H1 (cell line): ENCODE results near the gene PRELID1.

Experiments
- EZH2 ChIP-seq: fragments of 200-600 bp; sonication (generic); IDR thresholded peaks from 2 replicates; pipeline ENCODE4 v1.7.1; 2012; ENCODE audit warnings: low read depth, mild to moderate bottlenecking, moderate library complexity, low read length, inconsistent platforms; ENCODE audit not compliant: severe bottlenecking
- FOSL1 ChIP-seq: IDR thresholded peaks from 2 replicates; pipeline ENCODE4 v1.6.1; 2011; ENCODE audit warnings: mild to moderate bottlenecking, low read depth, low read length, moderate library complexity; ENCODE audit not compliant: insufficient read depth
- JUND ChIP-seq: IDR thresholded peaks from 2 replicates; pipeline ENCODE4 v1.6.1; 2011; ENCODE audit warnings: mild to moderate bottlenecking, improper control_type of control experiment, low read length
- KDM5A ChIP-seq: fragments of 200-600 bp; IDR thresholded peaks from 2 replicates; pipeline ENCODE4 v1.7.1; 2012; ENCODE audit warnings: mild to moderate bottlenecking, low read length, inconsistent platforms, mixed read lengths
- POLR2AphosphoS5 ChIP-seq: IDR thresholded peaks from 2 replicates; pipeline ENCODE4 v1.6.1; 2011; ENCODE audit warnings: low read depth, low read length
- TCF12 ChIP-seq: IDR thresholded peaks from 2 replicates; pipeline ENCODE4 v1.6.1; 2011; ENCODE audit warnings: low read depth, mild to moderate bottlenecking, low read length
- ZNF274 ChIP-seq: IDR thresholded peaks from 2 replicates; pipeline ENCODE4 v1.7.0; 2012; ENCODE audit warnings: low read length, borderline replicate concordance; ENCODE audit errors: extremely low read depth
- TF ChIP-seq, protein P1 (sequence below): IDR thresholded peaks from 2 replicates; pipeline ENCODE4 v1.6.1; 2012; ENCODE audit warnings: inconsistent platforms
- TF ChIP-seq, protein P2 (sequence below), 3 experiments: IDR thresholded peaks; 1 replicate in 2 of 3; 2 replicates in 1 of 3; pipeline versions ENCODE4 v1.5.1 to v1.6.1; 2011; ENCODE audit warnings: low read length in 3 of 3, mild to moderate bottlenecking in 3 of 3, inconsistent platforms in 2 of 3, low read depth in 1 of 3, moderate library complexity in 1 of 3; ENCODE audit not compliant: insufficient read depth in 1 of 3; ENCODE audit errors: control extremely low read depth in 1 of 3

GRCh38 chr5:177336603-177337494, 33.2 kb downstream of the PRELID1 start:
- TF ChIP-seq, protein P1, sequence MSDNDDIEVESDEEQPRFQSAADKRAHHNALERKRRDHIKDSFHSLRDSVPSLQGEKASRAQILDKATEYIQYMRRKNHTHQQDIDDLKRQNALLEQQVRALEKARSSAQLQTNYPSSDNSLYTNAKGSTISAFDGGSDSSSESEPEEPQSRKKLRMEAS: no peak
- TF ChIP-seq, protein P2, sequence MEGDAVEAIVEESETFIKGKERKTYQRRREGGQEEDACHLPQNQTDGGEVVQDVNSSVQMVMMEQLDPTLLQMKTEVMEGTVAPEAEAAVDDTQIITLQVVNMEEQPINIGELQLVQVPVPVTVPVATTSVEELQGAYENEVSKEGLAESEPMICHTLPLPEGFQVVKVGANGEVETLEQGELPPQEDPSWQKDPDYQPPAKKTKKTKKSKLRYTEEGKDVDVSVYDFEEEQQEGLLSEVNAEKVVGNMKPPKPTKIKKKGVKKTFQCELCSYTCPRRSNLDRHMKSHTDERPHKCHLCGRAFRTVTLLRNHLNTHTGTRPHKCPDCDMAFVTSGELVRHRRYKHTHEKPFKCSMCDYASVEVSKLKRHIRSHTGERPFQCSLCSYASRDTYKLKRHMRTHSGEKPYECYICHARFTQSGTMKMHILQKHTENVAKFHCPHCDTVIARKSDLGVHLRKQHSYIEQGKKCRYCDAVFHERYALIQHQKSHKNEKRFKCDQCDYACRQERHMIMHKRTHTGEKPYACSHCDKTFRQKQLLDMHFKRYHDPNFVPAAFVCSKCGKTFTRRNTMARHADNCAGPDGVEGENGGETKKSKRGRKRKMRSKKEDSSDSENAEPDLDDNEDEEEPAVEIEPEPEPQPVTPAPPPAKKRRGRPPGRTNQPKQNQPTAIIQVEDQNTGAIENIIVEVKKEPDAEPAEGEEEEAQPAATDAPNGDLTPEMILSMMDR (IDR thresholded peaks at IDR 0.05; ENCODE audit: control extremely low read depth in 1 of 3, insufficient read depth in 1 of 3, low read depth in 1 of 3, low read length in 3 of 3): no peak
- TF ChIP-seq EZH2 (no peak), POLR2AphosphoS5 (no peak), JUND (no peak), ZNF274 (no peak), KDM5A (no peak), FOSL1 (no peak), TCF12 (no peak)
